K562 (cell line): ENCODE results near the gene WTIP. TPM values are rescaled to one million over a fixed set of nuclear protein-coding genes. Genes with fewer than 3 reads are reported as not detected.

Source experiments
- ATAC-seq: fragments of 200-7000 bp; cut with Tn5 transposase; 3 replicates; pipeline ENCODE4 v1.9.1; 2020; ENCODE audit warnings: moderate library complexity
- BruUV-seq: library from RNA; stranded (reverse); fragments of 400-500 nt; replicated peaks from 2 replicates; lab custom pipeline; 2021; lab: Mats Ljungman, UMichigan
- CTCF ChIA-PET: fragments of 300-600 bp; formaldehyde crosslinking; extraction: SDS; loops from one replicate; lab custom pipeline; 2021; ENCODE audit warnings: low intra/inter-chr PET ratio; lab: Yijun Ruan, JAX
- POLR2A ChIA-PET: fragments of 300-600, 350-650 bp; sonication (Branson Sonifier 250); formaldehyde crosslinking; extraction: SDS; loops from one replicate; lab custom pipeline; 2021; ENCODE audit warnings: antibody characterized with exemption, inconsistent platforms; lab: Yijun Ruan, JAX
- DNase-seq, 4 experiments: peaks; one replicate each; pipeline versions ENCODE4 v3.0.0 to v3.0.0-alpha.2; 2011 to 2018; ENCODE audit warnings: low spot score in 3 of 4, mixed read lengths in 3 of 4; ENCODE audit errors: extremely low read depth in 1 of 4
- FAIRE-seq: peaks from 2 replicates; lab custom pipeline; 2011; peaks lifted over from hg19 to GRCh38; lab: Jason Lieb, UNC
- H2AFZ ChIP-seq: 2 replicates; pipeline ENCODE4 v1.6.0; 2011; ENCODE audit warnings: low read depth, low read length, control low read depth, inconsistent platforms
- H3K27ac ChIP-seq: fragments of 200-600 bp; 3 replicates; pipeline ENCODE4 v1.8.0; 2011; ENCODE audit warnings: low read depth, mild to moderate bottlenecking, control low read depth, inconsistent platforms, low read length, moderate library complexity, mixed read lengths; ENCODE audit errors: extremely low read depth
- H3K27me3 ChIP-seq, 2 experiments: fragments of 300-600 bp in 1 of 2; 2 replicates in 1 of 2; 3 replicates in 1 of 2; pipeline versions ENCODE4 v1.6.0 to v1.8.0; 2011; ENCODE audit warnings: inconsistent platforms in 2 of 2, low read length in 2 of 2, mild to moderate bottlenecking in 1 of 2, mixed read lengths in 1 of 2, moderate library complexity in 1 of 2; ENCODE audit not compliant: control insufficient read depth in 2 of 2, insufficient read depth in 2 of 2
- H3K36me3 ChIP-seq: fragments of 300-600 bp; 3 replicates; pipeline ENCODE4 v1.8.0; 2011; ENCODE audit warnings: mild to moderate bottlenecking, low read length, inconsistent platforms; ENCODE audit not compliant: control insufficient read depth, insufficient read depth
- H3K4me1 ChIP-seq, 2 experiments: fragments of 200-600 bp in 1 of 2; replicated peaks in 1 of 2; 2 replicates in 1 of 2; 3 replicates in 1 of 2; pipeline versions ENCODE4 v1.5.1 to v1.8.0; 2011; ENCODE audit warnings: inconsistent platforms in 2 of 2, low read length in 2 of 2, mild to moderate bottlenecking in 1 of 2, mixed read lengths in 1 of 2, moderate library complexity in 1 of 2; ENCODE audit not compliant: control insufficient read depth in 2 of 2, insufficient read depth in 2 of 2
- H3K4me2 ChIP-seq: 2 replicates; pipeline ENCODE4 v1.6.1; 2011; ENCODE audit warnings: low read length, control low read depth, inconsistent platforms, mixed read lengths; ENCODE audit not compliant: insufficient read depth
- H3K4me3 ChIP-seq: fragments of 200-600 bp; sonication (generic), shearing (Covaris generic); 2 replicates; pipeline ENCODE4 v1.5.1; 2016; ENCODE audit warnings: control low read depth, inconsistent platforms
- H3K79me2 ChIP-seq: fragments of 200-600 bp; 3 replicates; pipeline ENCODE4 v1.8.0; 2011; ENCODE audit warnings: low read length, inconsistent platforms; ENCODE audit not compliant: control insufficient read depth, insufficient read depth
- H3K9ac ChIP-seq, 2 experiments: 2 replicates each; pipeline versions ENCODE4 v1.6.0 to v1.6.1; 2011; ENCODE audit warnings: low read depth in 2 of 2, low read length in 2 of 2, control low read depth in 1 of 2, inconsistent platforms in 1 of 2, mild to moderate bottlenecking in 1 of 2, mixed read lengths in 1 of 2; ENCODE audit not compliant: insufficient read depth in 1 of 2
- H3K9me1 ChIP-seq: one replicate; pipeline ENCODE4 v1.6.0; 2011; ENCODE audit warnings: inconsistent platforms, mild to moderate bottlenecking, low read length, moderate library complexity; ENCODE audit not compliant: control insufficient read depth, insufficient read depth
- H3K9me3 ChIP-seq: replicated peaks from 2 replicates; pipeline ENCODE4 v1.5.1; 2011; ENCODE audit warnings: low read depth, low read length, inconsistent platforms; ENCODE audit not compliant: control insufficient read depth, insufficient read depth
- H4K20me1 ChIP-seq: replicated peaks from 2 replicates; pipeline ENCODE4 v1.6.1; 2011; ENCODE audit warnings: low read length, inconsistent platforms, mixed read lengths; ENCODE audit not compliant: control insufficient read depth, insufficient read depth
- DDX20 ChIP-seq: fragments of 450-650 bp; IDR thresholded peaks from 2 replicates; pipeline ENCODE4 v1.6.1; 2016; ENCODE audit warnings: missing genetic modification characterization, low read depth, mild to moderate bottlenecking, missing compliant biosample characterization, moderate library complexity
- FOXM1 ChIP-seq, 2 experiments: fragments of 450-650 bp in 1 of 2; sonication (generic) in 1 of 2; formaldehyde crosslinking in 1 of 2; IDR thresholded peaks; 2 replicates each; pipeline versions ENCODE4 v1.6.1 to v1.9.0; 2017 to 2022; ENCODE audit warnings: low read depth in 2 of 2, mild to moderate bottlenecking in 2 of 2, missing genetic modification reagents in 1 of 2, moderate library complexity in 1 of 2
- JUN ChIP-seq, 2 experiments: sonication (generic) in 1 of 2; formaldehyde crosslinking in 1 of 2; IDR thresholded peaks; 2 replicates each; pipeline versions ENCODE4 v1.6.1 to v1.8.0; 2012 to 2022; ENCODE audit warnings: borderline replicate concordance in 2 of 2, mild to moderate bottlenecking in 2 of 2, improper control_type of control experiment in 1 of 2, low read depth in 1 of 2, low read length in 1 of 2, missing genetic modification reagents in 1 of 2
- JUND ChIP-seq, 2 experiments: IDR thresholded peaks; 2 replicates in 1 of 2; 3 replicates in 1 of 2; pipeline ENCODE4 v1.6.1; 2011; ENCODE audit warnings: borderline replicate concordance in 2 of 2, low read depth in 2 of 2, low read length in 2 of 2, improper control_type of control experiment in 1 of 2, missing biosample characterization in 1 of 2, missing genetic modification characterization in 1 of 2, missing genetic modification reagents in 1 of 2
- NEUROD1 ChIP-seq: fragments of 150-350 bp; IDR thresholded peaks from 2 replicates; pipeline ENCODE4 v1.6.1; 2014; ENCODE audit warnings: borderline replicate concordance, low read length, low read depth; ENCODE audit not compliant: partially characterized antibody
- POLR2AphosphoS2 ChIP-seq: IDR thresholded peaks from 2 replicates; pipeline ENCODE4 v1.6.1; 2012; ENCODE audit warnings: low read length, improper control_type of control experiment
- RHOXF2B ChIP-seq: fragments of 250-450 bp; sonication (Bioruptor Pico); conservative IDR thresholded peaks from 2 replicates; pipeline ENCODE4 v1.5.1; 2021
- SAP30 ChIP-seq: fragments of 200-600 bp; sonication (generic); IDR thresholded peaks from 2 replicates; pipeline ENCODE4 v1.6.1; 2012; ENCODE audit warnings: borderline replicate concordance, low read depth, mild to moderate bottlenecking, moderate library complexity, low read length, control low read depth, inconsistent platforms; ENCODE audit not compliant: insufficient read depth, poor library complexity, severe bottlenecking
- SETDB1 ChIP-seq: IDR thresholded peaks from one replicate; pipeline ENCODE4 v1.6.1; 2012; ENCODE audit warnings: low read length, control low read depth, inconsistent platforms
- SP1 ChIP-seq: sonication (generic); formaldehyde crosslinking; IDR thresholded peaks from 2 replicates; pipeline ENCODE4 v1.8.1; 2022; ENCODE audit warnings: mild to moderate bottlenecking, missing genetic modification reagents
- WGBS: fragments of 100-300 bp; shearing (Covaris generic); methylation state at CpG from one replicate; pipeline ENCODE4 v1.1.6; 2016; ENCODE audit warnings: low coverage, mixed read lengths; ENCODE audit not compliant: insufficient coverage; ENCODE audit errors: missing lambda C conversion rate; 5-methylcytosine and 5-hydroxymethylcytosine counted together
- in situ Hi-C: fragments of 300-500 bp; cut with MboI; formaldehyde crosslinking; loops from 4 replicates; pipeline ENCODE4 v1.15.0; 2018; ENCODE audit warnings: inconsistent platforms, mixed read lengths
- intact Hi-C: fragments of 100-400 bp; cut with micrococcal nuclease; formaldehyde crosslinking; loops from 2 replicates; pipeline ENCODE4 v1.14.2; 2022
- polyA plus RNA-seq, 8 experiments: library from polyadenylated mRNA; depleted of rRNA in 4 of 8; stranded (reverse) in 5 of 8; unstranded in 3 of 8; fragments of >200 nt; fragmentation: Nextera tagmentation in 2 of 8; fragmentation: Illumina TruSeq in 1 of 8; extraction: Ambion mirVana in 2 of 8; extraction: Trizol in 1 of 8; gene quantifications; 2 replicates each; pipeline versions ENCODE4 v1.2.1 to v1.2.3, GENCODE V29; 2011 to 2014; ENCODE audit warnings: inconsistent platforms in 1 of 8, missing spikeins in 1 of 8
- total RNA-seq, 7 experiments: library from RNA; depleted of rRNA in 6 of 7; stranded (reverse); fragments of >200 nt in 6 of 7; fragmentation: Illumina TruSeq in 2 of 7; extraction: Trizol in 2 of 7; gene quantifications; 2 replicates each; pipeline versions ENCODE4 v1.2.1 to v1.2.3, GENCODE V29; 2011 to 2021; ENCODE audit warnings: low replicate concordance in 1 of 7
- TF ChIP-seq, protein P1 (sequence below), 2 experiments: fragments of 450-650 bp; IDR thresholded peaks; 2 replicates each; pipeline ENCODE4 v1.6.1; 2016
- TF ChIP-seq, protein P2 (sequence below): fragments of 250-450 bp; sonication (Bioruptor Pico); IDR thresholded peaks from 2 replicates; pipeline ENCODE4 v1.4.0; 2020; ENCODE audit warnings: mild to moderate bottlenecking, moderate library complexity
- TF ChIP-seq, protein P3 (sequence below): fragments of 200-400 bp; formaldehyde crosslinking; IDR thresholded peaks from 2 replicates; pipeline ENCODE4 v1.6.1; 2017; ENCODE audit warnings: mild to moderate bottlenecking, low read depth, low read length, moderate library complexity

The WTIP gene
- total and polyA plus RNA-seq, 9 of the 15 experiments (the other 6 are each of a cell fraction or from before 2014, with no cell fraction given), result under 0.01 to 0.54 (median 0.27) TPM; not detected in 1

DNA sequence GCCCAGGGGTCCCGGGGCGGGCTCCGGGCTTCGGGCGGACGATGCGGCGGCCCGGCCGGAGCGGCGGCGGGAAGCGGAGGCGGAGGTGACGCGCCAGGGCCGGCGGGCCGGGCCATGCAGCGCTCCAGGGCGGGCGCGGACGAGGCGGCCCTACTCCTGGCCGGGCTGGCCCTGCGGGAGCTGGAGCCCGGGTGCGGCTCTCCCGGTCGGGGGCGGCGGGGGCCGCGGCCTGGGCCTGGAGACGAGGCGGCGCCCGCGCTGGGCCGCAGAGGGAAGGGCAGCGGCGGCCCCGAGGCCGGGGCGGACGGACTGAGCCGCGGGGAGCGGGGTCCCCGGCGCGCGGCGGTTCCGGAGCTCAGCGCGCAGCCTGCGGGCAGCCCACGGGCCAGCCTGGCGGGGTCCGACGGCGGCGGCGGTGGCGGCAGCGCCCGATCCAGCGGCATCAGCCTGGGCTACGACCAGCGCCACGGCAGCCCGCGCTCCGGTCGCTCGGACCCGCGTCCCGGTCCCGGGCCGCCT lies 362 bp downstream of the WTIP start:
- no peaks in the 10 kb centered on the region for H4K20me1 ChIP-seq
- no peak overlapping the region for H3K4me3 ChIP-seq
- ATAC-seq, result no peak
- intact Hi-C loops, result no loop called here
- DNase-seq, result no peak
- no peaks in the 10 kb centered on the region for H3K36me3 ChIP-seq
- no peaks in the 10 kb centered on the region for H3K9me1 ChIP-seq
- H3K4me1 ChIP-seq, result no peaks in the 10 kb centered on the region; a peak in 1 of 5 replicates
- no TSS peak for BruUV-seq
- no peaks in the 10 kb centered on the region for H3K79me2 ChIP-seq
- WGBS, result 72% methylated on average over 24 of the region's 84 CpGs
- POLR2A ChIA-PET, result no interaction called here
- H3K9ac ChIP-seq, result no peak overlapping the region
- CTCF ChIA-PET, result no interaction called here
- FAIRE-seq, result no peak
- in situ Hi-C loops, result no loop called here
- H3K27me3 ChIP-seq, result peaks cover 2 to 27% of the 10 kb centered on the region in 2 experiments; a peak in 2 of 5 replicates
- no peak overlapping the region for H3K27ac ChIP-seq
- no peak overlapping the region for H2AFZ ChIP-seq
- no peaks in the 10 kb centered on the region for H3K9me3 ChIP-seq
- no peak overlapping the region for H3K4me2 ChIP-seq
- TF ChIP-seq POLR2AphosphoS2, result no peak
- no peak for TF ChIP-seq RHOXF2B (CRISPR knock-in tag)
- TF ChIP-seq, protein P1, sequence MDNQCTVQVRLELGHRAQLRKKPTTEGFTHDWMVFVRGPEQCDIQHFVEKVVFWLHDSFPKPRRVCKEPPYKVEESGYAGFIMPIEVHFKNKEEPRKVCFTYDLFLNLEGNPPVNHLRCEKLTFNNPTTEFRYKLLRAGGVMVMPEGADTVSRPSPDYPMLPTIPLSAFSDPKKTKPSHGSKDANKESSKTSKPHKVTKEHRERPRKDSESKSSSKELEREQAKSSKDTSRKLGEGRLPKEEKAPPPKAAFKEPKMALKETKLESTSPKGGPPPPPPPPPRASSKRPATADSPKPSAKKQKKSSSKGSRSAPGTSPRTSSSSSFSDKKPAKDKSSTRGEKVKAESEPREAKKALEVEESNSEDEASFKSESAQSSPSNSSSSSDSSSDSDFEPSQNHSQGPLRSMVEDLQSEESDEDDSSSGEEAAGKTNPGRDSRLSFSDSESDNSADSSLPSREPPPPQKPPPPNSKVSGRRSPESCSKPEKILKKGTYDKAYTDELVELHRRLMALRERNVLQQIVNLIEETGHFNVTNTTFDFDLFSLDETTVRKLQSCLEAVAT (IDR thresholded peaks at IDR 0.05), result no peak
- no peak for TF ChIP-seq SETDB1
- no peak for TF ChIP-seq DDX20 (tag)
- TF ChIP-seq JUN (IDR thresholded peaks at IDR 0.05; ENCODE audit: borderline replicate concordance, low read depth, low read length), result no peak
- TF ChIP-seq JUN (CRISPR knock-in tag; IDR thresholded peaks at IDR 0.05; ENCODE audit: borderline replicate concordance), result no peak
- TF ChIP-seq NEUROD1, result no peak
- no peak for TF ChIP-seq SP1 (CRISPR knock-in tag)
- TF ChIP-seq, protein P2, sequence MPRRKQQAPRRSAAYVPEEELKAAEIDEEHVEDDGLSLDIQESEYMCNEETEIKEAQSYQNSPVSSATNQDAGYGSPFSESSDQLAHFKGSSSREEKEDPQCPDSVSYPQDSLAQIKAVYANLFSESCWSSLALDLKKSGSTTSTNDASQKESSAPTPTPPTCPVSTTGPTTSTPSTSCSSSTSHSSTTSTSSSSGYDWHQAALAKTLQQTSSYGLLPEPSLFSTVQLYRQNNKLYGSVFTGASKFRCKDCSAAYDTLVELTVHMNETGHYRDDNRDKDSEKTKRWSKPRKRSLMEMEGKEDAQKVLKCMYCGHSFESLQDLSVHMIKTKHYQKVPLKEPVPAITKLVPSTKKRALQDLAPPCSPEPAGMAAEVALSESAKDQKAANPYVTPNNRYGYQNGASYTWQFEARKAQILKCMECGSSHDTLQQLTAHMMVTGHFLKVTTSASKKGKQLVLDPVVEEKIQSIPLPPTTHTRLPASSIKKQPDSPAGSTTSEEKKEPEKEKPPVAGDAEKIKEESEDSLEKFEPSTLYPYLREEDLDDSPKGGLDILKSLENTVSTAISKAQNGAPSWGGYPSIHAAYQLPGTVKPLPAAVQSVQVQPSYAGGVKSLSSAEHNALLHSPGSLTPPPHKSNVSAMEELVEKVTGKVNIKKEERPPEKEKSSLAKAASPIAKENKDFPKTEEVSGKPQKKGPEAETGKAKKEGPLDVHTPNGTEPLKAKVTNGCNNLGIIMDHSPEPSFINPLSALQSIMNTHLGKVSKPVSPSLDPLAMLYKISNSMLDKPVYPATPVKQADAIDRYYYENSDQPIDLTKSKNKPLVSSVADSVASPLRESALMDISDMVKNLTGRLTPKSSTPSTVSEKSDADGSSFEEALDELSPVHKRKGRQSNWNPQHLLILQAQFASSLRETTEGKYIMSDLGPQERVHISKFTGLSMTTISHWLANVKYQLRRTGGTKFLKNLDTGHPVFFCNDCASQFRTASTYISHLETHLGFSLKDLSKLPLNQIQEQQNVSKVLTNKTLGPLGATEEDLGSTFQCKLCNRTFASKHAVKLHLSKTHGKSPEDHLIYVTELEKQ (CRISPR knock-in tag), result no peak
- TF ChIP-seq FOXM1 (IDR thresholded peaks at IDR 0.05; ENCODE audit: low read depth), result no peak
- no peak for TF ChIP-seq FOXM1 (CRISPR knock-in tag; IDR thresholded peaks at IDR 0.05; ENCODE audit: low read depth)
- no peak for TF ChIP-seq JUND (IDR thresholded peaks at IDR 0.05; ENCODE audit: borderline replicate concordance, low read depth, low read length)
- no peak for TF ChIP-seq JUND (tag; IDR thresholded peaks at IDR 0.05; ENCODE audit: borderline replicate concordance, low read depth, low read length)
- TF ChIP-seq, protein P3, sequence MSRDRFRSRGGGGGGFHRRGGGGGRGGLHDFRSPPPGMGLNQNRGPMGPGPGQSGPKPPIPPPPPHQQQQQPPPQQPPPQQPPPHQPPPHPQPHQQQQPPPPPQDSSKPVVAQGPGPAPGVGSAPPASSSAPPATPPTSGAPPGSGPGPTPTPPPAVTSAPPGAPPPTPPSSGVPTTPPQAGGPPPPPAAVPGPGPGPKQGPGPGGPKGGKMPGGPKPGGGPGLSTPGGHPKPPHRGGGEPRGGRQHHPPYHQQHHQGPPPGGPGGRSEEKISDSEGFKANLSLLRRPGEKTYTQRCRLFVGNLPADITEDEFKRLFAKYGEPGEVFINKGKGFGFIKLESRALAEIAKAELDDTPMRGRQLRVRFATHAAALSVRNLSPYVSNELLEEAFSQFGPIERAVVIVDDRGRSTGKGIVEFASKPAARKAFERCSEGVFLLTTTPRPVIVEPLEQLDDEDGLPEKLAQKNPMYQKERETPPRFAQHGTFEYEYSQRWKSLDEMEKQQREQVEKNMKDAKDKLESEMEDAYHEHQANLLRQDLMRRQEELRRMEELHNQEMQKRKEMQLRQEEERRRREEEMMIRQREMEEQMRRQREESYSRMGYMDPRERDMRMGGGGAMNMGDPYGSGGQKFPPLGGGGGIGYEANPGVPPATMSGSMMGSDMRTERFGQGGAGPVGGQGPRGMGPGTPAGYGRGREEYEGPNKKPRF, result no peak
- no peak for TF ChIP-seq SAP30
